ENCODE results near the gene ARHGAP42.

ARHGAP42 gene

DNA sequence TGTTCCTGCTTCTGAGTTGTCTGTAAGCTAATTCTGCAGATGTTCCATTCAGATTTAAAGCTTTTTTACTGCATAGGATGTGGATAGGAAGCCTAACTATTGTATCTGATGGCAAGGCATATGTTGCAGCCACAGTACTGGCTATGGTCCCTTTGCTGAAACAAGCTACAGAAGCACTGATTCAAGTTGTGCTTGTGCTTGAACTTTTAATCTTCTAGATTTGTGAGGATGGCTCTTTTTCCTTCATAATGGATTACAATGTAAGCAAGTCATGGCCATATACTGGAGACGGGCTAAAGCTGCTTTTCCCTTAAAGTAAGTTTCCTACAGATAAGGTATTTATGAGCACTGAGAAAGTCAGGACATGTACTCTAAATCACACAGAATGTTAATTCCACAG is 303.8 kb downstream of the ARHGAP42 start:
- ATAC-seq: no peak
- TF ChIP-seq PATZ1 (CRISPR knock-in tag; IDR thresholded peaks at IDR 0.05; ENCODE audit: borderline replicate concordance): no peak
- TF ChIP-seq ZNF565 (CRISPR knock-in tag; conservative IDR thresholded peaks at IDR 0.05; ENCODE audit: low read depth): no peak
- TF ChIP-seq RARB (CRISPR knock-in tag; IDR thresholded peaks at IDR 0.05): no peak
- TF ChIP-seq TOX (CRISPR knock-in tag; IDR thresholded peaks at IDR 0.05; ENCODE audit: borderline replicate concordance): no peak
- no peak for TF ChIP-seq SNAI2 (CRISPR knock-in tag; IDR thresholded peaks at IDR 0.05)
- TF ChIP-seq OSR1 (CRISPR knock-in tag; IDR thresholded peaks at IDR 0.05): no peak
- no peak for TF ChIP-seq ZFP3 (CRISPR knock-in tag; IDR thresholded peaks at IDR 0.05)

DNA sequence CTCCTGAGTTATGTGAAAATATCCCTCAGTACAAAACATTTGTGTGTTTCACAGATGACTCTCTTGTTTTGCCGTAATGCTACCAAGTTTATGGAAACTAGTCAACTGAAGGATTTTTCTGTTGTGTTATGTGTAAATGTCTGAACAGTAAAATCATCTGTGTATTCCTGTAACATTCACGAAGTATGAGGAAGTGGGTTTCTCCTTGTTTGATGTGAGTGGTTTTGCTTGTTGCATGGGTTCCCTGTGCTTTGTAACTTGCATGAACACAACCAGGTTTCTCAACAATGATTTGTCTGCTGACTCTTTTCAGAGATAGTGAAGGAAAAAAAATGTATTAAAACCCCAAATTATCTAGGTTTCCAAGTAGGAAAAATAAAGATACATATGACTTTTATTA is 304.5 kb downstream of the ARHGAP42 start:
- no peak for TF ChIP-seq PATZ1 (CRISPR knock-in tag; IDR thresholded peaks at IDR 0.05; ENCODE audit: borderline replicate concordance)
- no peak for TF ChIP-seq ZNF8 (CRISPR knock-in tag; IDR thresholded peaks at IDR 0.05)
- TF ChIP-seq CSRNP3 (CRISPR knock-in tag; IDR thresholded peaks at IDR 0.05): no peak
- ATAC-seq: no peak

DNA sequence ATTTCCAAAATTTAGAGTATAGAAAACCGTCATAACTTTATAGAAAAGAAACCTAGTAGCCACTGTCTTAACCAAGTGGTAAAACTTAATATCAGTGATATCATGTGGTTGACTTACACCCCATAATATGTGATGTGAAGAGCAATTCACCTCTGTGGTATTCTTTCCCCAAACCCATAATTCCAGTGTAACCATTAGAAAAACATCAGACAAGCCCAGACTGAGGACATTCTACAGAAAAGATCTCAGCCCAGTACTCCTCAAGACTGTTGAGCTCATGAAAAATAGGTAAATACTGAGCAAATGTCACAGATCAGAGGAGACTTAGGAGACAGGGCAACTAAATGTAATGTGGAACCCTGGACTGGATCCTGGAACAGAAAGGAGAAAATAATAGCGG is 307.9 kb downstream of the ARHGAP42 start:
- TF ChIP-seq CSRNP3 (CRISPR knock-in tag; IDR thresholded peaks at IDR 0.05): no peak
- TF ChIP-seq ESRRG (CRISPR knock-in tag; IDR thresholded peaks at IDR 0.05): no peak
- TF ChIP-seq PATZ1 (CRISPR knock-in tag; IDR thresholded peaks at IDR 0.05; ENCODE audit: borderline replicate concordance): no peak
- TF ChIP-seq PPARA (CRISPR knock-in tag; IDR thresholded peaks at IDR 0.05; ENCODE audit: borderline replicate concordance): no peak
- no peak for TF ChIP-seq ZC3H10 (CRISPR knock-in tag; IDR thresholded peaks at IDR 0.05)
- no peak for TF ChIP-seq SNAI2 (CRISPR knock-in tag; IDR thresholded peaks at IDR 0.05)
- TF ChIP-seq GLIS3 (CRISPR knock-in tag; IDR thresholded peaks at IDR 0.05): no peak
- no peak for TF ChIP-seq OSR1 (CRISPR knock-in tag; IDR thresholded peaks at IDR 0.05)
- TF ChIP-seq ZFP3 (CRISPR knock-in tag; IDR thresholded peaks at IDR 0.05): no peak
- no peak for ATAC-seq

DNA sequence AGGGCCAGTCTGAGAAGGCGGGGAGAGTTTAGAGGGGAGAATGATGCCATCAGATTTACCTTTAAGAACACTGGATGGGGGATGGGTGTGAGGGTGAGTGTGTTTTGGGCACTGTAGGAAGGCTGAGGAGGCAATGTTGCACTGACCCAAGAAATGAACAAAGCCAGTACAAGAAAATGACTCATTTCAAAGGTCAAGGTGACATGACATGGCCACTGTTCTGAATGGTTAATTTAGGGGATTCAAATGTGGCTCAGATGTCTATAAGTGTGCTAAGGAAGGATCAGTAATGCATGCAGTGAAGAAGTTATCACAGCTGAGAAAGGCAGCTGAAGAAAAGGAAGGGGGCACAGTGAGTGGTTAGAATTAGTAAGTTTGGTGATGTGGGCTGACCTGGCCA is 312.7 kb downstream of the ARHGAP42 start:
- no peak for ATAC-seq
- TF ChIP-seq ESRRG (CRISPR knock-in tag; IDR thresholded peaks at IDR 0.05) (no peak), CREB5 (CRISPR knock-in tag; IDR thresholded peaks at IDR 0.05; ENCODE audit: low read depth) (no peak), TOX (CRISPR knock-in tag; IDR thresholded peaks at IDR 0.05; ENCODE audit: borderline replicate concordance) (no peak), SNAI2 (CRISPR knock-in tag; IDR thresholded peaks at IDR 0.05) (no peak), PPARA (CRISPR knock-in tag; IDR thresholded peaks at IDR 0.05; ENCODE audit: borderline replicate concordance) (no peak), OSR1 (CRISPR knock-in tag; IDR thresholded peaks at IDR 0.05) (no peak), ISL1 (CRISPR knock-in tag; IDR thresholded peaks at IDR 0.05) (no peak), ZFP30 (CRISPR knock-in tag; IDR thresholded peaks at IDR 0.05) (no peak), ZNF70 (CRISPR knock-in tag; IDR thresholded peaks at IDR 0.05) (no peak), ZNF8 (CRISPR knock-in tag; IDR thresholded peaks at IDR 0.05) (no peak), PATZ1 (CRISPR knock-in tag; IDR thresholded peaks at IDR 0.05; ENCODE audit: borderline replicate concordance) (no peak), ARNTL (CRISPR knock-in tag; IDR thresholded peaks at IDR 0.05; ENCODE audit: borderline replicate concordance, low read depth) (no peak), TCF4 (CRISPR knock-in tag; IDR thresholded peaks at IDR 0.05; ENCODE audit: borderline replicate concordance) (no peak), GLIS3 (CRISPR knock-in tag; IDR thresholded peaks at IDR 0.05) (no peak), BACH2 (CRISPR knock-in tag; IDR thresholded peaks at IDR 0.05; ENCODE audit: borderline replicate concordance) (no peak)
- TF ChIP-seq, protein P1, sequence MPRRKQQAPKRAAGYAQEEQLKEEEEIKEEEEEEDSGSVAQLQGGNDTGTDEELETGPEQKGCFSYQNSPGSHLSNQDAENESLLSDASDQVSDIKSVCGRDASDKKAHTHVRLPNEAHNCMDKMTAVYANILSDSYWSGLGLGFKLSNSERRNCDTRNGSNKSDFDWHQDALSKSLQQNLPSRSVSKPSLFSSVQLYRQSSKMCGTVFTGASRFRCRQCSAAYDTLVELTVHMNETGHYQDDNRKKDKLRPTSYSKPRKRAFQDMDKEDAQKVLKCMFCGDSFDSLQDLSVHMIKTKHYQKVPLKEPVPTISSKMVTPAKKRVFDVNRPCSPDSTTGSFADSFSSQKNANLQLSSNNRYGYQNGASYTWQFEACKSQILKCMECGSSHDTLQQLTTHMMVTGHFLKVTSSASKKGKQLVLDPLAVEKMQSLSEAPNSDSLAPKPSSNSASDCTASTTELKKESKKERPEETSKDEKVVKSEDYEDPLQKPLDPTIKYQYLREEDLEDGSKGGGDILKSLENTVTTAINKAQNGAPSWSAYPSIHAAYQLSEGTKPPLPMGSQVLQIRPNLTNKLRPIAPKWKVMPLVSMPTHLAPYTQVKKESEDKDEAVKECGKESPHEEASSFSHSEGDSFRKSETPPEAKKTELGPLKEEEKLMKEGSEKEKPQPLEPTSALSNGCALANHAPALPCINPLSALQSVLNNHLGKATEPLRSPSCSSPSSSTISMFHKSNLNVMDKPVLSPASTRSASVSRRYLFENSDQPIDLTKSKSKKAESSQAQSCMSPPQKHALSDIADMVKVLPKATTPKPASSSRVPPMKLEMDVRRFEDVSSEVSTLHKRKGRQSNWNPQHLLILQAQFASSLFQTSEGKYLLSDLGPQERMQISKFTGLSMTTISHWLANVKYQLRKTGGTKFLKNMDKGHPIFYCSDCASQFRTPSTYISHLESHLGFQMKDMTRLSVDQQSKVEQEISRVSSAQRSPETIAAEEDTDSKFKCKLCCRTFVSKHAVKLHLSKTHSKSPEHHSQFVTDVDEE (CRISPR knock-in tag; IDR thresholded peaks at IDR 0.05): no peak
